Measurements from ENCODE around the gene SBK1.

GRCh38 chr16:28291651-28292626 lies at the start of gene SBK1:
- TF ChIP-seq CTCF (IDR thresholded peaks at IDR 0.05) (no peak), EP300 (IDR thresholded peaks at IDR 0.05) (no peak)

Data from stomach (tissue), 4 donors.